Upper lobe of left lung (tissue), 6 donors: ENCODE data around the gene CALR3. TPM values are rescaled to one million over a fixed set of nuclear protein-coding genes. Genes with fewer than 3 reads are reported as not detected.
A peak's percentile ranks its signal among the peaks of the same experiment; 100 is the strongest.

ENCODE experiments used
- ATAC-seq, 2 donors: fragments of 200-7000 bp; cut with Tn5 transposase; one replicate each; pipeline ENCODE4 v1.9.1; 2022; ENCODE audit warnings: mild to moderate bottlenecking in 2 of 2, moderate library complexity in 2 of 2; ENCODE audit not compliant: low FRiP score in 2 of 2
- DNase-seq, 2 donors: peaks; one replicate each; pipeline ENCODE4 v3.0.0-alpha.2; 2019 to 2020
- H3K27ac ChIP-seq, 4 donors: fragments of 200-600 bp; sonication (generic); one replicate each; pipeline ENCODE4 v1.5.1; 2016 to 2019
- H3K27me3 ChIP-seq, 4 donors: fragments of 200-600 bp; sonication (generic); one replicate each; pipeline ENCODE4 v1.5.1; 2017 to 2019
- H3K36me3 ChIP-seq, 4 donors: fragments of 200-600 bp; sonication (generic); one replicate each; pipeline ENCODE4 v1.5.1; 2016 to 2019
- H3K4me1 ChIP-seq, 4 donors: fragments of 200-600 bp; sonication (generic); one replicate each; pipeline ENCODE4 v1.5.1; 2018 to 2019
- H3K4me3 ChIP-seq, 4 donors: fragments of 200-600 bp; sonication (generic); one replicate each; pipeline ENCODE4 v1.5.1; 2017 to 2019; ENCODE audit warnings: mild to moderate bottlenecking in 2 of 4, moderate library complexity in 1 of 4
- H3K9me3 ChIP-seq, 4 donors: fragments of 200-600 bp; sonication (generic); one replicate each; pipeline ENCODE4 v1.5.1; 2018 to 2019
- EP300 ChIP-seq, 4 donors: sonication (generic); formaldehyde crosslinking; IDR thresholded peaks; one replicate each; pipeline ENCODE4 v1.5.1; 2017; ENCODE audit warnings: antibody characterized with exemption in 4 of 4, control low read depth in 2 of 4
- POLR2A ChIP-seq, 4 donors: fragments of 450-650 bp; IDR thresholded peaks; one replicate each; pipeline ENCODE4 v1.5.1; 2016 to 2017; ENCODE audit warnings: antibody characterized with exemption in 4 of 4, mild to moderate bottlenecking in 2 of 4
- POLR2AphosphoS5 ChIP-seq, 2 donors: sonication (generic); formaldehyde crosslinking; IDR thresholded peaks; one replicate each; pipeline ENCODE4 v1.5.1; 2017; ENCODE audit warnings: antibody characterized with exemption in 2 of 2
- WGBS, 2 donors: methylation state at CpG; one replicate each; pipeline ENCODE4 v1.1.5; 2017 to 2018; 5-methylcytosine and 5-hydroxymethylcytosine counted together
- total RNA-seq, 6 donors: library from RNA; depleted of rRNA in 4 of 6; stranded (reverse); fragments of >200 nt in 4 of 6; gene quantifications; one replicate each; pipeline versions ENCODE4 v1.1.0 to v1.2.1, GENCODE V29; 2016 to 2021
- TF ChIP-seq, protein P1 (sequence below), 6 experiments: fragments of 450-650 bp in 4 of 6; fragments of 200-600 bp in 2 of 6; sonication (generic) in 2 of 6; IDR thresholded peaks; one replicate each; pipeline ENCODE4 v1.5.1; 2016 to 2019; ENCODE audit warnings: antibody characterized with exemption in 6 of 6
- donor health status: DM: no; HTN: no; CAD: no; lungs with moderate emphysema.
- donor health status: DM: no; HTN: yes; CAD: no; lungs with severe emphysema.

Gene CALR3
- total RNA-seq, 6 donors from 2014 or later: not detected

DNA sequence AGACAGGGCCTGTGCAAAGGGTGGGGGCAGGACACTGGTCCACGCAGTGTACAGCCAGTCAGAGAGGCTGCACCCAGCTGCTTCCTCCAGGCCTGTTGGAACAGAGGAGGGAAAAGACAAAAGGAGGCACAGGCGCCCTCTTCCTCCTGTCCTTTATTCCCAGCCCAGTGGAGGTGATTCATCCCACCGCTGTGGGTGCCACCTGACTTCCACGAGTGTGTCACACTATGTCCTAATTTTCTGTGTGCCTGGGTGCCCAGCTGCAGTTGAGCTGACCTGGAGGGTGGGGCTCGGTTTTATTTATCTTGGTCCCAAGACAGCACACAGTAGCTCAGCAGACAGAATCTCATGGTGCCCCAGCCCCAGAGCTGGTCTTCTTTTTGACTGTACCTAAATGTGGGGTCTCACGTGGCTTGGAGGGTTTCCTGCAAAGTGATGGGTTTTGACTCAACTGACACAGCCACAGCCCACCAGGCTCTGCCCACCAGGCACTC, 33.2 kb downstream of the CALR3 start:
- Histone ChIP-seq H3K9me3 (no peaks in the 10 kb centered on the region), H3K4me1 (peaks cover 7 to 46% (median 18%) of the 10 kb centered on the region in 4 donors), H3K4me3 (no peak overlapping the region), H3K27ac (no peak overlapping the region), H3K36me3 (no peaks in the 10 kb centered on the region), H3K27me3 (no peaks in the 10 kb centered on the region)
- DNase-seq (no peak), ATAC-seq (no peak)
- TF ChIP-seq EP300 (IDR thresholded peaks at IDR 0.05): no peak
- TF ChIP-seq, protein P1, sequence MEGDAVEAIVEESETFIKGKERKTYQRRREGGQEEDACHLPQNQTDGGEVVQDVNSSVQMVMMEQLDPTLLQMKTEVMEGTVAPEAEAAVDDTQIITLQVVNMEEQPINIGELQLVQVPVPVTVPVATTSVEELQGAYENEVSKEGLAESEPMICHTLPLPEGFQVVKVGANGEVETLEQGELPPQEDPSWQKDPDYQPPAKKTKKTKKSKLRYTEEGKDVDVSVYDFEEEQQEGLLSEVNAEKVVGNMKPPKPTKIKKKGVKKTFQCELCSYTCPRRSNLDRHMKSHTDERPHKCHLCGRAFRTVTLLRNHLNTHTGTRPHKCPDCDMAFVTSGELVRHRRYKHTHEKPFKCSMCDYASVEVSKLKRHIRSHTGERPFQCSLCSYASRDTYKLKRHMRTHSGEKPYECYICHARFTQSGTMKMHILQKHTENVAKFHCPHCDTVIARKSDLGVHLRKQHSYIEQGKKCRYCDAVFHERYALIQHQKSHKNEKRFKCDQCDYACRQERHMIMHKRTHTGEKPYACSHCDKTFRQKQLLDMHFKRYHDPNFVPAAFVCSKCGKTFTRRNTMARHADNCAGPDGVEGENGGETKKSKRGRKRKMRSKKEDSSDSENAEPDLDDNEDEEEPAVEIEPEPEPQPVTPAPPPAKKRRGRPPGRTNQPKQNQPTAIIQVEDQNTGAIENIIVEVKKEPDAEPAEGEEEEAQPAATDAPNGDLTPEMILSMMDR (IDR thresholded peaks at IDR 0.05): no peak
- TF ChIP-seq POLR2A (IDR thresholded peaks at IDR 0.05): no peak
- TF ChIP-seq POLR2AphosphoS5 (IDR thresholded peaks at IDR 0.05): no peak
- WGBS, 2 donors: 70 to 85% methylated on average over 6 of the region's 6 CpGs

DNA sequence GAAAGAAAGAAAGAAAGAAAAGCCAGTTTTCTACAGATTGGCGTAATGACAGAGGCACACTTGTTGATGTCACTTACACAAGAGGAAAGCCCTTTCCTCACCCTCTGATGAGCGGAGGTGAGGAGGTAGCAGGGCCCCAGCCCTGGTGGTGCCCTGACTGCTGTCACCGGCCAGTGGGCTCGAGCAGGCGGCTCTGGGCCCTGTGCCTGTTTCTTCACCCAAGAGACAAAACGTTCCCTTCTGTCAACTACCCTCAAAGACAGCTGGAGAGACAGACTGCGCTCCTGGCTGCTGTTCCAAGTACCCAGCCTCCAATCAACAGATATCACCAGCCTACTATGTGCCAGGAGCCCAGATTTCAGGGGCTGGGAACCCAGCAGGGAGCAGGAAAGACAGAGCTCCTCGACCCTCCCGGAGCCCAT, 34.3 kb downstream of the CALR3 start:
- 70 to 93% methylated on average over 5 to 9 of the region's 9 CpGs for WGBS, 2 donors
- TF ChIP-seq EP300 (IDR thresholded peaks at IDR 0.05): no peak
- no peak for TF ChIP-seq POLR2A (IDR thresholded peaks at IDR 0.05)
- no peak for TF ChIP-seq POLR2AphosphoS5 (IDR thresholded peaks at IDR 0.05)
- TF ChIP-seq, protein P1 (IDR thresholded peaks at IDR 0.05): no peak
- peaks cover 19 to 56% (median 28%) of the 10 kb centered on the region in 4 donors for H3K4me1 ChIP-seq
- no peak for ATAC-seq
- no peak for DNase-seq
- no peak overlapping the region for H3K4me3 ChIP-seq
- H3K9me3 ChIP-seq: no peaks in the 10 kb centered on the region
- H3K27me3 ChIP-seq: no peaks in the 10 kb centered on the region
- H3K27ac ChIP-seq: peak overlapping the region in 3 of 4 donors; percentile 21 to 61 (median 33)
- peaks cover 0 to 4% (median 0%) of the 10 kb centered on the region in 4 donors for H3K36me3 ChIP-seq

DNA sequence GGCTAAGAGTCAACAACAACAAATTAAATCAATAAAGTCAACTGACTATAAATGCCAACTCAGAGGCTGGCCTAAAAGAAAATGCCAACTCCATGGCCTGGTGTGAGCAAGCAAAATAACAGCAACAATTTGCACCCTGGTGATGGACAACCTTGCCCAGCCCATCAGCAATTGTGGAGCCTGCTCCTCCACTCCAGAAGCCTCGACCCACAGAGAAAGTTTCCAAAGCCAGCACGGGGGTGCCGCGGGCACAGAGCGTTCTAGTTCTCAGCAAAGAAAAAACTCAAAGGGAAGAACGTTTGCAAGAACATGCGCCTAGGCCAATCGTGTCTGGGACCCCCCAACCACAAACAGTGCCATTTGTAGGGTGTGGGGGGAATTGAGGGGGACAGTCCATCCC, 35.5 kb downstream of the CALR3 start:
- TF ChIP-seq, protein P1 (IDR thresholded peaks at IDR 0.05): no peak
- TF ChIP-seq POLR2A (IDR thresholded peaks at IDR 0.05): no peak
- TF ChIP-seq EP300 (IDR thresholded peaks at IDR 0.05): no peak
- no peak for TF ChIP-seq POLR2AphosphoS5 (IDR thresholded peaks at IDR 0.05)
- no peak for DNase-seq
- H3K27me3 ChIP-seq: no peaks in the 10 kb centered on the region
- H3K4me3 ChIP-seq: no peak overlapping the region
- peaks cover 26 to 63% (median 32%) of the 10 kb centered on the region in 4 donors for H3K4me1 ChIP-seq
- H3K9me3 ChIP-seq: no peaks in the 10 kb centered on the region
- H3K27ac ChIP-seq: no peak overlapping the region
- no peak for ATAC-seq
- 78 to 81% methylated on average over 8 of the region's 8 CpGs for WGBS, 2 donors
- H3K36me3 ChIP-seq: peaks cover 0 to 6% (median 0%) of the 10 kb centered on the region in 4 donors

DNA sequence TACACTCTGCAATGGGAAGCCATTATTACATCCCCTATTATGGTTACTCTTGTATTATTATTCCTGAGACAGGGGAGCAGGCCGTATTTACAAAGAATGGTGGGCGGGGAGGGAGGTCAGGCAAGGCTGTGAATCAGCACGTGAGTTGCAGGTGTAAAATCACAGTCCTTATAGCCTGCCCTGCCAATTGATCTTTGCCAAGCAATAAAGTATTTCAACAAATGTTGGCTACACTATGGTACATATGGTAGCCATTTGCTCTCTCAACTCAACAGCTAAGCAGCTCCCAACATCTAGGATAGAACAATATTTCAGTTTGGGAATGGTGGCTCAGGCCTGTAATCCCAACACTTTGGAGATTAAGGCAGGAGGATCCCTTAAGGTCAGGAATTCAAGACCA, 36.3 kb downstream of the CALR3 start:
- Histone ChIP-seq H3K4me1 (peaks cover 26 to 63% (median 32%) of the 10 kb centered on the region in 4 donors), H3K4me3 (no peak overlapping the region), H3K9me3 (no peaks in the 10 kb centered on the region), H3K27me3 (no peaks in the 10 kb centered on the region), H3K36me3 (peaks cover 0 to 6% (median 0%) of the 10 kb centered on the region in 4 donors), H3K27ac (no peak overlapping the region)
- TF ChIP-seq, protein P1 (IDR thresholded peaks at IDR 0.05): no peak
- TF ChIP-seq EP300 (IDR thresholded peaks at IDR 0.05) (no peak), POLR2A (IDR thresholded peaks at IDR 0.05) (no peak), POLR2AphosphoS5 (IDR thresholded peaks at IDR 0.05) (no peak)
- DNase-seq (no peak), ATAC-seq (no peak)
- WGBS, 2 donors: 91 to 93% methylated on average over 3 of the region's 3 CpGs
